Erythroblast (primary cell): ENCODE measurements around the gene STIM2.

Experiments
- GATA1 ChIP-seq: IDR thresholded peaks from 2 replicates; pipeline ENCODE4 v1.6.1; 2011; ENCODE audit warnings: low read depth, mild to moderate bottlenecking, control low read depth, low read length, moderate library complexity
- POLR2A ChIP-seq: IDR thresholded peaks from 2 replicates; pipeline ENCODE4 v1.6.1; 2011; ENCODE audit warnings: mild to moderate bottlenecking, low read length

GRCh38 chr4:27056281-27056680 is 195.6 kb downstream of the STIM2 start:
- TF ChIP-seq POLR2A (no peak), GATA1 (no peak)
